Activated naive CD8-positive, alpha-beta T cell treated with anti-CD3 and anti-CD28 coated beads, Interleukin-2, amount 10 ng/mL, durations not matched to agents 7 days and 5 days (primary cell): Measurements from ENCODE around the gene OAS3. TPM values are rescaled to one million over a fixed set of nuclear protein-coding genes. Genes with fewer than 3 reads are reported as not detected.
A peak's percentile ranks its signal among the peaks of the same experiment; 100 is the strongest.

Experiments
- ATAC-seq: fragments of 150-1000 bp; cut with Tn5 transposase; one replicate; pipeline ENCODE4 v1.10.0; 2021; ENCODE audit warnings: low read depth, moderate library complexity
- POLR2A ChIA-PET: fragments of 350-600 bp; sonication (Branson Sonifier 250); formaldehyde crosslinking; loops from one replicate; lab custom pipeline; 2021; ENCODE audit warnings: antibody characterized with exemption; lab: Charles Lee
- DNase-seq: peaks from one replicate; pipeline ENCODE4 v3.0.0; 2021
- H3K27ac Mint-ChIP-seq: one replicate; pipeline ENCODE4 v1.8.0; 2022; ENCODE audit warnings: mild to moderate bottlenecking, mixed read lengths
- H3K27me3 Mint-ChIP-seq: one replicate; pipeline ENCODE4 v1.8.0; 2022; ENCODE audit warnings: mild to moderate bottlenecking, moderate library complexity, mixed read lengths
- H3K36me3 Mint-ChIP-seq: one replicate; pipeline ENCODE4 v1.8.0; 2021; ENCODE audit warnings: mild to moderate bottlenecking, mixed read lengths
- H3K4me1 Mint-ChIP-seq: one replicate; pipeline ENCODE4 v1.8.0; 2021; ENCODE audit warnings: mixed read lengths
- H3K4me3 Mint-ChIP-seq: one replicate; pipeline ENCODE4 v1.8.0; 2022; ENCODE audit warnings: mild to moderate bottlenecking, moderate library complexity, mixed read lengths
- H3K9me3 Mint-ChIP-seq: one replicate; pipeline ENCODE4 v1.8.0; 2021; ENCODE audit warnings: mixed read lengths
- total RNA-seq, 2 experiments: library from RNA; stranded (reverse); gene quantifications; one replicate each; pipeline ENCODE4 v1.2.3, GENCODE V29; 2021

OAS3 gene
- 100 to 1,000 TPM; 221 to 222 TPM for total RNA-seq

- peak within 1 kb of the TSS; percentile 85 for H3K4me3 Mint-ChIP-seq
- no peaks in the 10 kb centered on the region for H3K27me3 Mint-ChIP-seq
- ATAC-seq: peak; percentile 81
- H3K9me3 Mint-ChIP-seq: no peaks in the 10 kb centered on the region
- H3K4me1 Mint-ChIP-seq: peaks cover 43% of the 10 kb centered on the region
- DNase-seq: peak; percentile 79
- peaks cover 32% of the 10 kb centered on the region for H3K36me3 Mint-ChIP-seq
- peak within 1 kb of the TSS; percentile 95 for H3K27ac Mint-ChIP-seq
- POLR2A ChIA-PET: interaction anchor here (0.8 to 5.0 kb wide), 11 partner anchors 11 to 813 kb away, joined by 3 to 98 read pairs (median 5); partner anchors contain the start of genes OAS1, OAS2 and TRAFD1
These were observed at the start of gene OAS3 for GRCh38 chr12:112937741-112938719. OAS3 (plus strand) TSS chr12:112938474; CDS start chr12:112938531, 57 bp downstream.

GRCh38 chr12:112891093-112892024 lies 46.9 kb upstream of the OAS3 start:
- no peak for ATAC-seq
- H3K27ac Mint-ChIP-seq: no peak overlapping the region
- POLR2A ChIA-PET: no interaction called here
- H3K27me3 Mint-ChIP-seq: peaks cover 26% of the 10 kb centered on the region
- H3K9me3 Mint-ChIP-seq: no peaks in the 10 kb centered on the region
- no peaks in the 10 kb centered on the region for H3K36me3 Mint-ChIP-seq
- no peak overlapping the region for H3K4me3 Mint-ChIP-seq
- no peak for DNase-seq
- peaks cover 2% of the 10 kb centered on the region for H3K4me1 Mint-ChIP-seq

GRCh38 chr12:112892856-112893255 lies 45.4 kb upstream of the OAS3 start:
- no peak for DNase-seq
- Mint-ChIP-seq H3K4me3 (no peak overlapping the region), H3K27me3 (peaks cover 24% of the 10 kb centered on the region), H3K36me3 (no peaks in the 10 kb centered on the region), H3K4me1 (peaks cover 2% of the 10 kb centered on the region), H3K27ac (no peak overlapping the region), H3K9me3 (no peaks in the 10 kb centered on the region)
- ATAC-seq: no peak
- POLR2A ChIA-PET: no interaction called here

DNA sequence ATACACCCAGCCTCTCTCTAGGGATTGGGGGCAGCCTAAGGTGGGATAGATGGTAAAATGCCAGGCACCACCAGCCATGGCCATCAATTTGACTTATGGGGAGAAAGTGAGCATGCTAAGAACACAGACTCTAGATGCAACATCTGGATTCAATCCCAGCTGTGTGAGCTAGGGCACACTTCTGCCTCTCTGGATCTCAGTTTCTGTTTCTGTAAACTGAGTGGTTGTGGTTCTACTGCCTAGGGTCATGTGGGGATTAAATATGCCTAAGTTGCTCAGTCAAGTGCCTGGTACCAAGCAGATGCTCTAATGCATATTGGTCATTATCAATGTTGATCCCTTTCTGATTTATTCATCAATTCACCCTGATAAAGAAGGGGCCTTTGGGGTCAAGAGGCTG lies 44.1 kb upstream of the OAS3 start:
- ATAC-seq (no peak), DNase-seq (no peak)
- Mint-ChIP-seq H3K36me3 (no peaks in the 10 kb centered on the region), H3K27ac (no peak overlapping the region), H3K4me3 (no peak overlapping the region), H3K27me3 (peaks cover 33% of the 10 kb centered on the region), H3K4me1 (peaks cover 2% of the 10 kb centered on the region), H3K9me3 (no peaks in the 10 kb centered on the region)
- POLR2A ChIA-PET: no interaction called here

GRCh38 chr12:112898380-112898779 lies 39.9 kb upstream of the OAS3 start:
- Mint-ChIP-seq H3K36me3 (peaks cover 1% of the 10 kb centered on the region), H3K4me1 (peaks cover 13% of the 10 kb centered on the region), H3K27me3 (peaks cover 24% of the 10 kb centered on the region), H3K4me3 (no peak overlapping the region), H3K27ac (no peak overlapping the region), H3K9me3 (no peaks in the 10 kb centered on the region)
- POLR2A ChIA-PET: no interaction called here
- no peak for ATAC-seq
- DNase-seq: no peak

GRCh38 chr12:112900298-112901145 lies 37.8 kb upstream of the OAS3 start:
- Mint-ChIP-seq H3K36me3 (peaks cover 1% of the 10 kb centered on the region), H3K27ac (peak overlapping the region; percentile 67), H3K4me3 (no peak overlapping the region), H3K4me1 (peaks cover 23% of the 10 kb centered on the region), H3K27me3 (peaks cover 19% of the 10 kb centered on the region), H3K9me3 (no peaks in the 10 kb centered on the region)
- ATAC-seq (peak; percentile 35), DNase-seq (no peak)
- POLR2A ChIA-PET: interaction anchor here (0.7 to 1.8 kb wide), 5 partner anchors 8 to 334 kb away, joined by 3 to 29 read pairs (median 4); partner anchors contain the start of gene OAS2

DNA sequence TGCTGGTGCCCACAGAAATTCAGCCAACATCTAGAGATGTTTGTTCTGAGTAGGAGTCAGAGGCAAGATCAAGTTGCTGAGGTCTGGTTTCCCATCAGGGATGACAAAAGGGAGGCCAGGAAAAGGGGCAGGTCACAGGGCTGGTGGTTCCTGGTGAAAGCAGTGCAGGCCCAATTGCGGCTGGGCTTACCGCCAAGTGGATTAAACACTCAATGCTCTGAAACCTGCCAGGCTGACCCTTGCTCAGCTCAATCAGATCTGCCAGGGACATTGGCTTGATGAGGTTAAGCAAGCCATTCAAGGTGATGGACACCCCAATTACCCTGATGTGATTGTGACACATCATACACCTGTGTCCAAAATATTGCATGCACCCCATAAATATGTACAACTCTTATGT lies 37.0 kb upstream of the OAS3 start:
- ATAC-seq (no peak), DNase-seq (no peak)
- POLR2A ChIA-PET: interaction anchor here (1.2 to 1.8 kb wide), 2 partner anchors 77 to 91 kb away, joined by 8 to 29 read pairs; partner anchors contain the start of gene OAS2
- no peaks in the 10 kb centered on the region for H3K9me3 Mint-ChIP-seq
- H3K4me1 Mint-ChIP-seq: peaks cover 27% of the 10 kb centered on the region
- H3K27ac Mint-ChIP-seq: peak overlapping the region; percentile 67
- H3K4me3 Mint-ChIP-seq: no peak overlapping the region
- peaks cover 14% of the 10 kb centered on the region for H3K27me3 Mint-ChIP-seq
- H3K36me3 Mint-ChIP-seq: peaks cover 1% of the 10 kb centered on the region

DNA sequence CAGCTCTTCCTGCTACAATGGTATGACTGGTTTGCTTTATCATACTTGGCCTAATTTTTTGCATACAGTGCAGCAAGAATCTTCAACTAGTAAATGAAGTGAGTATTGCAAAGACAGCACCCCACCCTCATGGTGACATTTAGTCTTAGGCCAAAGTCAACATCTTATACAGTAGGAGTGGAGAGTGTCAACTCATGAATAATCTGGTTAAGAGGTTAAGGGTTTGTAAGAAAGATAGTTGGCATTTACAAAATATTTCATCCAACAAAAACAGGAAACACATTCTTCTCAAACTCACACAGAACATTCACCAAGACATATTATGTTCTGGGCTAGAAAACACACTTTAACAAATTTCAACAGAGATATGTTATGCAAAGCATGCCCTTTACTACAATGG lies 33.7 kb upstream of the OAS3 start:
- Mint-ChIP-seq H3K36me3 (peaks cover 23% of the 10 kb centered on the region), H3K27ac (peak overlapping the region; percentile 11), H3K4me3 (no peak overlapping the region), H3K9me3 (no peaks in the 10 kb centered on the region), H3K27me3 (no peaks in the 10 kb centered on the region), H3K4me1 (peaks cover 42% of the 10 kb centered on the region)
- DNase-seq (no peak), ATAC-seq (no peak)
- POLR2A ChIA-PET: interaction anchor here (5.3 to 7.8 kb wide), 2 partner anchors 33 to 73 kb away, joined by 57 to 187 read pairs; partner anchors contain the start of genes OAS2 and OAS3

DNA sequence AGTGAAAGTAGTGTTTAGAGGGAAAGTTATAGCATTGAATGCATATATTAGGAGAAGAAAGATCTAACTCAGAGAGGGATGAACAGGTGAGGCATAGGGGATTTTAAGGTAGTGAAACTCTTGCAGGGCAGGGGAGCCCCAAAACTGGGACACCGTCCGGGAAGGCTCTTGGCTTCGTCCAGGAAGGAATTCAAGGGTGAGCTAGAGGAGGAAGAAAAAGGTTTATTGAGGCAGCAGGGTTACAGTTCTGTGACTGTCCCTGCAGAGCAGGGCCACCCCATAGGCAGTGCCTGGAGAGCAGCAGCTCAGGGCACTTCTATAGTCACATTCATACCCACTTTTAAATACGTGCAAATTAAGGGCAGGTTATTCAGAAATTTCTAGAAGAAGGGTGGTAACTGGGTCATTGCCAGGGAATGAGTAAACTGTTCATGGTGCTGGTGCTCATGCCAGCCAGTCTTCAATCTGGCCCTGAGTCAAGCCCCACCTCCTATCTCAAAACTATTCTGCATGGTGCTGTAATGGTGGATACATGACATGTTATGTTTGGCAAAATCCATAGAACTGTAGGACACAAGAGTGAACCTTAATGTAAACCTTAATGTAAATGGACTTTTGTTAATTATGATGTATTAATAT lies 32.7 kb upstream of the OAS3 start:
- Mint-ChIP-seq H3K27ac (peak overlapping the region; percentile 99), H3K36me3 (peaks cover 31% of the 10 kb centered on the region), H3K9me3 (no peaks in the 10 kb centered on the region), H3K4me1 (peaks cover 47% of the 10 kb centered on the region), H3K4me3 (no peak overlapping the region), H3K27me3 (no peaks in the 10 kb centered on the region)
- POLR2A ChIA-PET: interaction anchor here (1.4 to 7.8 kb wide), 5 partner anchors 17 to 82 kb away, joined by 3 to 187 read pairs (median 40); partner anchors contain the start of genes OAS2 and OAS3
- ATAC-seq (no peak), DNase-seq (no peak)

- peak within 1 kb of the TSS; percentile 98 for H3K4me3 Mint-ChIP-seq
These were observed 31.4 kb upstream of the OAS3 start, which contains the start of gene OAS1 for GRCh38 chr12:112906712-112907414. OAS1 (plus strand) TSS chr12:112906962; CDS start chr12:112907040, 78 bp downstream.

More at GRCh38 chr12:112906712-112907414, 31.4 kb upstream of the OAS3 start, which contains the start of gene OAS1:
- Mint-ChIP-seq H3K36me3 (peaks cover 44% of the 10 kb centered on the region), H3K27ac (peak within 1 kb of the TSS; percentile 99), H3K9me3 (no peaks in the 10 kb centered on the region), H3K27me3 (no peaks in the 10 kb centered on the region), H3K4me1 (peaks cover 56% of the 10 kb centered on the region)
- POLR2A ChIA-PET: interaction anchor here (0.7 to 7.8 kb wide), 16 partner anchors 11 to 246 kb away, joined by 3 to 187 read pairs (median 4); partner anchors contain the start of genes OAS2 and OAS3
- peak; percentile 88 for ATAC-seq
- peak; percentile 46 for DNase-seq
